DMS114 treated with DMSO at 0.1 percent for 48 hours (cell line): Measurements from ENCODE around the gene PAM16.

Experiments used
- DNase-seq: peaks from one replicate; lab custom pipeline; 2025; ENCODE audit not compliant: unreplicated experiment; lab: John Stamatoyannopoulos, UW

PAM16 gene

GRCh38 chr16:4321286-4322120 lies 29.6 kb downstream of the PAM16 start:
- no peak for DNase-seq

- no peak for DNase-seq
These were observed 30.5 kb downstream of the PAM16 start for GRCh38 chr16:4320571-4321137.

GRCh38 chr16:4319454-4320421 lies 31.4 kb downstream of the PAM16 start:
- no peak for DNase-seq

GRCh38 chr16:4318967-4319366 lies 32.2 kb downstream of the PAM16 start:
- no peak for DNase-seq

GRCh38 chr16:4318451-4318910 lies 32.6 kb downstream of the PAM16 start:
- no peak for DNase-seq

GRCh38 chr16:4317532-4318450 lies 33.3 kb downstream of the PAM16 start:
- DNase-seq, result no peak

- no peak for DNase-seq
These were observed 34.1 kb downstream of the PAM16 start for GRCh38 chr16:4316864-4317531.

GRCh38 chr16:4316108-4316863 lies 34.8 kb downstream of the PAM16 start:
- DNase-seq, result no peak

GRCh38 chr16:4315186-4316107 lies 35.7 kb downstream of the PAM16 start, which contains the start of gene GLIS2:
TSS of gene GLIS2 (plus strand) at chr16:4316067. CDS start at chr16:4332281, 16,214 bp downstream.
- peak; percentile 38 for DNase-seq

GRCh38 chr16:4314532-4315185 lies 36.5 kb downstream of the PAM16 start:
- no peak for DNase-seq

- no peak for DNase-seq
These were observed 37.3 kb downstream of the PAM16 start for GRCh38 chr16:4313563-4314531.

GRCh38 chr16:4309833-4310266 lies 41.3 kb downstream of the PAM16 start:
- no peak for DNase-seq

- DNase-seq, result no peak
These were observed 41.9 kb downstream of the PAM16 start for GRCh38 chr16:4309102-4309832.

GRCh38 chr16:4307215-4308037 lies 43.7 kb downstream of the PAM16 start:
- DNase-seq, result no peak
